ENCODE results near the gene LRFN4.
A peak's percentile ranks its signal among the peaks of the same experiment; 100 is the strongest.

The LRFN4 gene

DNA sequence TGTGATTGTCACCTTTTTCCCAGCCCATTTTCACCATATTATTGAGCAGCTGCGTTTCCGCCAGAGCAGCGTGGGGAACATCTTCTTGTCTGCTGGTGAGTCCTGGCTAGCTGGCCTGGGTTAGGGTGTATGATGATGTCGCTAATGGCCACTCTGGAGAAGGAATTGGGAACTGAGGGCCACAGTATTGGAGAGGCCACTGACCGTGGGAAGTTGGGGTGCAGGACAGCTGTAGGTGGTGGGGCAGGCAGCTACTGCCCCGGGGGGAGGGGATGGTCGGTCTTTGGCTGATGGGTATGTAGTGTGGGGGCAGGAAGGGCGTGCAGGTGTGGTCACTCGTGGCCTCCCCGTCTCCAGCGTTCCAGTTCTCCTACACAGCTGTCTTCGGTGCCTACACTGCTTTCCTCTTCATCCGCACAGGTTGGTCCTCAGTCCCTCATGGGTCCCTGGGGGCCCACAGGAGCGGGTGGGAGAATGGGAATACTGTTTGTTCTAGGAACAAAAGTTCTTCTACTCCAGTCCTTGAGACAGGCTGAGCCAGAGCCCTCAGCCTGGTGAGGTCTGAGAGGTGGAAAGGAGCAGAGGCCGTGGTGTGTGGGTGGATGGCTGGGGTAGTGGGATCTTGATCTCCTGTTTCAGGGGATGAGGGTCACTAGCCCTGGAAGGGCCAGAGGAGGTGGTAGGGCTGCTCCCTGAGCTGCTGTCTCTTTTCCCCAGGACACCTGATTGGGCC, 11.6 kb upstream of the LRFN4 start:
- no peak for DNase-seq (ENCODE audit: low read depth in 2 of 2)

DNA sequence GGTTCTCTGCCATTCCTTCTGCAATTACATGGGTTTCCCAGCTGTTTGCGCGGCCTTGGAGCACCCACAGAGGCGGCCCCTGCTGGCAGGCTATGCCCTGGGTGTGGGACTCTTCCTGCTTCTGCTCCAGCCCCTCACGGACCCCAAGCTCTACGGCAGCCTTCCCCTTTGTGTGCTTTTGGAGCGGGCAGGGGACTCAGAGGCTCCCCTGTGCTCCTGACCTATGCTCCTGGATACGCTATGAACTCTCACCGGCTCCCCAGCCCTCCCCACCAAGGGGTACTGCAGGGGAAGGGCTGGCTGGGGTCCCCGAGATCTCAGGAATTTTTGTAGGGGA, 11.0 kb upstream of the LRFN4 start:
- DNase-seq (ENCODE audit: low read depth in 2 of 2) = no peak

- DNase-seq (ENCODE audit: low read depth in 2 of 2) = no peak
Measured at GRCh38 chr11:66846671-66847091, 10.2 kb upstream of the LRFN4 start.

- no peak for DNase-seq (ENCODE audit: low read depth in 2 of 2)
Measured at GRCh38 chr11:66847461-66848232, 9.2 kb upstream of the LRFN4 start.

GRCh38 chr11:66848671-66849500, 8.0 kb upstream of the LRFN4 start:
- no peak for DNase-seq (ENCODE audit: low read depth in 2 of 2)

GRCh38 chr11:66849501-66850234, 7.2 kb upstream of the LRFN4 start:
- DNase-seq (ENCODE audit: low read depth in 2 of 2) = no peak

DNA sequence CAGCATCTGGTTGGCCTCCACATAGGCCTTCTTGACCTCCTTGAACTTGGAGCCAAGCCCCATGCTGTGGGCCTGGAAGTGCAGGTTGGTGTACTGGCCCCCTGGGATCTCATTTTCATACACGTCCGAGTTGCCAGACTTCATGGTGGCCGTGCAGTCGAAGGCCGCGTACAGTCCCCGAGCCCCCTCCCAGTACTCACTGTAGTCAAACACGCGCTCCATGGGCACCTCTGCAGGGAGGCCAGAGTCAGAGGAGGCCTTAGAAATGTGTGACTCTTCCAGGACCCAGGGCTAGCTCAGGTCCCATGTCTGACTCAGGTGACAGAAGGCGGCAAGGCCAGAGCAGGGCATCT, 6.7 kb upstream of the LRFN4 start:
- DNase-seq (ENCODE audit: low read depth in 2 of 2) = no peak

GRCh38 chr11:66850588-66851238, 6.2 kb upstream of the LRFN4 start:
- DNase-seq (ENCODE audit: low read depth in 2 of 2) = no peak

GRCh38 chr11:66851239-66851596, 5.6 kb upstream of the LRFN4 start:
- DNase-seq (ENCODE audit: low read depth in 2 of 2) = no peak

GRCh38 chr11:66851698-66852465, 5.0 kb upstream of the LRFN4 start:
- no peak for DNase-seq (ENCODE audit: low read depth in 2 of 2)

- no peak for DNase-seq (ENCODE audit: low read depth in 2 of 2)
Measured at GRCh38 chr11:66852466-66853241, 4.2 kb upstream of the LRFN4 start.

DNA sequence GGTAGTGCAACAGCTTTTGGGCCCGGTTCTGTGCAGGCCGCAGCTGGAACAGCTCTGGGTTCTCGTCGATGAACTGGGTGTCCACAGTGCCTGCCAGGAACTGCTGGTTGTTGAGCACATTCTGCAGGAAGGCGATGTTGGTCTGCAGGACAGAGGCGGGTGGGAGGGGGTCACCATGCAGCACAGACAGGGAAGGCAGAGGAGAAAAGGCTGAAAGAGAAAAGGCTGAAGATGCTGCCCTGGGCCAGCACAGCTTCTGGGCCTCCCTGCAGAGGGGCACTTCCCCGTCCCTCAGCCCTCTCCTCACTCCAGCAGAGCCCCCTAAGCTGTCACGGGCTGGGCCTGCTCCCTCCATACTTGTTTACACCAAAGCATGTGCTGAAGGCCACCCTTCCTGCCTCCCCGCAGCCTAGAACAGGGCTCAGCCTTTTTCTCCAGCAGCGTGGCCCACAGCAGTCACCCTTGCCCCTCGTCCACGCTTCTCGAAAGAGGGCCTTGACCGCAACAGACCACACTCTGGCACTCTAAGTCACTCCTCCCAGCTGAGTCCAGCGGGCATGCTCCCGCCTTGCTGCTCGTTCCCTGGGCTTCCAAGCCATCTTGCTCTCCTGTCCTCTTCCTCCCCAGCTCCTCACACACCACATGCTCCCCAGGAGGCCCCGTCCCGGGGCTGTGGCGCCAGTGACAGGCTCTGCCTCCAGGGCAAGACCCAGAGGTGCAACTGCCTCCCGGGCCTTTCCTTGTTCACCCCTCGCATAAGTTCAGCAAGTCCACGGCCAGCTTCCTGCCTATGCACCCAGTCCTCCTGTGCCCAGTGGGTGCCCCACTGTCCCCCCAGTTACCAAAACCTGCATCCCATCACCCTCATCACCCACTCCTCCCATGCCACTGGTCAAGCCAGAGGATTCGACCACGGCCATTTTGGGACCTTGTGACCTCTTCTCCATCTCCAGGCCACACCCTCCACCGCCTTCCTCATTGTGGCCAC, 3.3 kb upstream of the LRFN4 start:
- no peak for DNase-seq (ENCODE audit: low read depth in 2 of 2)

- DNase-seq (ENCODE audit: low read depth in 2 of 2) = no peak
Measured at GRCh38 chr11:66854231-66854661, 2.6 kb upstream of the LRFN4 start.

DNA sequence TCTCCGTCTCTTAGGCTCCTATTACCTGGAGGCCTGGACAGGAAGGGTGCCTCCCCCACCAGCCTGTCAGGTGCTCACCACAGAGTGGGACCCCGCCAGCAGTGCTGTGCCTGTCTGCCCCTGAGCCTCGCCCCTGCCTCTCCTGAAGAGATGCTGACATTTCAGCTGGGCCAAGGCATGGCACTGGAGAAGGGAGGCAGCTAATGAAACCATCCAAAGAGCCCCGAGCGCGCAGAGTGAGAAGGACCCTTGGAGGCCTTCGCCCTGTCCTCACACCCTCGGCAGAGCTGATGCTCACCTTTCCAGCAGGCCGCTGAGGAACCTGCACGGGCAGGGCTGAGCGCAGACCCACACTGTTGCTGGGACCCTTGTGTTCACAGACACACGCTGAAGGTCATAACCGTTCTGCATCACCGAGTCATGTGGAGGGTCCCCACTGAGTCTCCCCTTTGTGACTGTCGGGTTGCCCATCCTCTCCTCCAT, 2.1 kb upstream of the LRFN4 start:
- DNase-seq (ENCODE audit: low read depth in 2 of 2) = no peak

- DNase-seq (ENCODE audit: low read depth in 2 of 2) = peak; percentile 76 to 79
Measured at GRCh38 chr11:66855574-66856495, 1.0 kb upstream of the LRFN4 start.

DNA sequence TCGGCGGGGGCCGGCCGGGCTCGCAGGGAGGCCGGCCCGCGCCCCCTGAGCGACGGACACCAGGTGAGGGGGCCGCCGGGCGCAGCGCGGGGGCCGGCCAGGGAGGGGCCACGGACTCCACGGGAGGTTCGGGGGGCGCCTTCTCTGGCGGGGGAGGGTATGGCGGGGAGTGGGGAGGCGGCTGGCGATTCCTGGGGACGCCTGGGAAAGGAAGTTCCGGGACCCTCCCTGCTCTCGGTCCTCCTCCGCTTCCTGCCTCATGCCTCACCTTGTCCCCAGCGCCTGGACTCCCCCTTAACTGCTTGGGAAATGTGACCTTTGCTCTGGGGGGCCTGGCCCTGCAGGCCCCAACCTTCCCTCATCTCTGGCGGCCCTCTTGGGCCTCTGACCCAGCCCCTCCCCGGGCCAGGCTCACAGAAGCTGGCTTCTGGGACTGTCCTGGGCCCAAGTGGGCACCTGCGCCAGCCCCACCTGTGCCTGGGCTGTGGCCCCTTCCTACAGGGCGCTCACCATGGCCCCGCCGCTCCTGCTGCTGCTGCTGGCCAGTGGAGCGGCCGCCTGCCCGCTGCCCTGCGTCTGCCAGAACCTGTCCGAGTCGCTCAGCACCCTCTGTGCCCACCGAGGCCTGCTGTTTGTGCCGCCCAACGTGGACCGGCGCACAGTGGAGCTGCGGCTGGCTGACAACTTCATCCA, 516 bp downstream of the LRFN4 start:
- DNase-seq (ENCODE audit: low read depth in 2 of 2) = no peak

GRCh38 chr11:66857927-66858185, 992 bp downstream of the LRFN4 start:
- no peak for DNase-seq (ENCODE audit: low read depth in 2 of 2)
